ENCODE results near the gene HGS.

Gene HGS

GRCh38 chr17:81719410-81720266 is 35.8 kb downstream of the HGS start:
- H3K4me1 ChIP-seq = no peaks in the 10 kb centered on the region
- no peak for DNase-seq (ENCODE audit: low spot score in 2 of 2)

GRCh38 chr17:81720267-81721071 is 36.7 kb downstream of the HGS start:
- Histone ChIP-seq H3K27me3 (ENCODE audit: low read depth) (no peaks in the 10 kb centered on the region), H3K4me3 (no peak overlapping the region), H3K9me3 (no peaks in the 10 kb centered on the region), H3K36me3 (replicated peaks) (peaks cover 30% of the 10 kb centered on the region), H3K4me1 (no peaks in the 10 kb centered on the region)
- in situ Hi-C loops (cut with MboI; ENCODE audit: low sequenced_read_pairs) = no loop called here
- DNase-seq (ENCODE audit: low spot score in 2 of 2) = no peak

More at GRCh38 chr17:81719410-81720266, 35.8 kb downstream of the HGS start:
- Histone ChIP-seq H3K27me3 (ENCODE audit: low read depth) (no peaks in the 10 kb centered on the region), H3K9me3 (no peaks in the 10 kb centered on the region), H3K4me3 (no peak overlapping the region), H3K36me3 (replicated peaks) (peaks cover 38% of the 10 kb centered on the region)
- in situ Hi-C loops (cut with MboI; ENCODE audit: low sequenced_read_pairs) = no loop called here

- no peaks in the 10 kb centered on the region for H3K9me3 ChIP-seq
- H3K4me3 ChIP-seq = no peak overlapping the region
- peaks cover 17% of the 10 kb centered on the region for H3K36me3 ChIP-seq (replicated peaks)
- in situ Hi-C loops (cut with MboI; ENCODE audit: low sequenced_read_pairs) = no loop called here
- H3K4me1 ChIP-seq = no peaks in the 10 kb centered on the region
- H3K27me3 ChIP-seq (ENCODE audit: low read depth) = no peaks in the 10 kb centered on the region
- DNase-seq (ENCODE audit: low spot score in 2 of 2) = no peak
Measured at GRCh38 chr17:81722184-81723120, 38.6 kb downstream of the HGS start.

- in situ Hi-C loops (cut with MboI; ENCODE audit: low sequenced_read_pairs) = no loop called here
- H3K36me3 ChIP-seq (replicated peaks) = peaks cover 5% of the 10 kb centered on the region; the same call in 1 of the 2 replicates
Measured at GRCh38 chr17:81723651-81724209, 39.9 kb downstream of the HGS start.

GRCh38 chr17:81725439-81725838 is 41.6 kb downstream of the HGS start:
- H3K4me3 ChIP-seq = no peak overlapping the region
- H3K4me1 ChIP-seq = no peaks in the 10 kb centered on the region
- H3K36me3 ChIP-seq (replicated peaks) = no peaks in the 10 kb centered on the region
- in situ Hi-C loops (cut with MboI; ENCODE audit: low sequenced_read_pairs) = no loop called here
- H3K27me3 ChIP-seq (ENCODE audit: low read depth) = no peaks in the 10 kb centered on the region
- DNase-seq (ENCODE audit: low spot score in 2 of 2) = no peak
- H3K9me3 ChIP-seq = no peaks in the 10 kb centered on the region

More at GRCh38 chr17:81723651-81724209, 39.9 kb downstream of the HGS start:
- Histone ChIP-seq H3K9me3 (no peaks in the 10 kb centered on the region), H3K4me1 (no peaks in the 10 kb centered on the region), H3K27me3 (ENCODE audit: low read depth) (no peaks in the 10 kb centered on the region), H3K4me3 (no peak overlapping the region)
- DNase-seq (ENCODE audit: low spot score in 2 of 2) = no peak

- in situ Hi-C loops (cut with MboI; ENCODE audit: low sequenced_read_pairs) = no loop called here
- H3K36me3 ChIP-seq (replicated peaks) = no peaks in the 10 kb centered on the region
- DNase-seq (ENCODE audit: low spot score in 2 of 2) = no peak
- H3K4me1 ChIP-seq = no peaks in the 10 kb centered on the region
- no peak overlapping the region for H3K4me3 ChIP-seq
- no peaks in the 10 kb centered on the region for H3K27me3 ChIP-seq (ENCODE audit: low read depth)
- H3K9me3 ChIP-seq = no peaks in the 10 kb centered on the region
Measured at GRCh38 chr17:81726004-81726403, 42.2 kb downstream of the HGS start.

GRCh38 chr17:81727324-81728031 is 43.7 kb downstream of the HGS start:
- DNase-seq (ENCODE audit: low spot score in 2 of 2) = no peak
- H3K4me1 ChIP-seq = peaks cover 4% of the 10 kb centered on the region
- H3K4me3 ChIP-seq = no peak overlapping the region
- H3K27me3 ChIP-seq (ENCODE audit: low read depth) = no peaks in the 10 kb centered on the region
- H3K36me3 ChIP-seq (replicated peaks) = no peaks in the 10 kb centered on the region
- in situ Hi-C loops (cut with MboI; ENCODE audit: low sequenced_read_pairs) = no loop called here
- no peaks in the 10 kb centered on the region for H3K9me3 ChIP-seq

- DNase-seq (ENCODE audit: low spot score in 2 of 2) = peak; percentile 64 to 86
- Histone ChIP-seq H3K4me1 (peaks cover 6% of the 10 kb centered on the region), H3K4me3 (no peak overlapping the region), H3K9me3 (no peaks in the 10 kb centered on the region), H3K27me3 (ENCODE audit: low read depth) (peaks cover 9% of the 10 kb centered on the region), H3K36me3 (replicated peaks) (no peaks in the 10 kb centered on the region)
- in situ Hi-C loops (cut with MboI; ENCODE audit: low sequenced_read_pairs) = no loop called here
Measured at GRCh38 chr17:81733507-81734404, 49.9 kb downstream of the HGS start.

GRCh38 chr17:81734405-81735263 is 50.8 kb downstream of the HGS start:
- Histone ChIP-seq H3K9me3 (no peaks in the 10 kb centered on the region), H3K36me3 (replicated peaks) (no peaks in the 10 kb centered on the region), H3K4me1 (peaks cover 6% of the 10 kb centered on the region), H3K4me3 (no peak overlapping the region), H3K27me3 (ENCODE audit: low read depth) (peaks cover 9% of the 10 kb centered on the region)
- in situ Hi-C loops (cut with MboI; ENCODE audit: low sequenced_read_pairs) = no loop called here
- no peak for DNase-seq (ENCODE audit: low spot score in 2 of 2)

- Histone ChIP-seq H3K9me3 (no peaks in the 10 kb centered on the region), H3K4me3 (no peak overlapping the region), H3K36me3 (replicated peaks) (no peaks in the 10 kb centered on the region), H3K4me1 (peaks cover 6% of the 10 kb centered on the region), H3K27me3 (ENCODE audit: low read depth) (peaks cover 9% of the 10 kb centered on the region)
- no peak for DNase-seq (ENCODE audit: low spot score in 2 of 2)
- in situ Hi-C loops (cut with MboI; ENCODE audit: low sequenced_read_pairs) = no loop called here
Measured at GRCh38 chr17:81735264-81736102, 51.7 kb downstream of the HGS start.

Measured in HAP-1 (cell line).